Thyroid gland (tissue), 4 donors: Measurements from ENCODE around the gene TSHZ2.

Source experiments
- CTCF ChIP-seq, 6 experiments: fragments of 200-600 bp in 3 of 6; fragments of 450-650 bp in 3 of 6; sonication (generic) in 3 of 6; IDR thresholded peaks; one replicate each; pipeline ENCODE4 v1.5.1; 2016 to 2019; ENCODE audit warnings: antibody characterized with exemption in 6 of 6, mild to moderate bottlenecking in 2 of 6, inconsistent platforms in 1 of 6, moderate library complexity in 1 of 6
- POLR2A ChIP-seq, 2 donors: fragments of 450-650 bp; IDR thresholded peaks; one replicate each; pipeline ENCODE4 v1.6.1; 2017; ENCODE audit warnings: antibody characterized with exemption in 2 of 2, mild to moderate bottlenecking in 2 of 2, moderate library complexity in 1 of 2

GRCh38 chr20:52987295-52987694, 15.1 kb downstream of the TSHZ2 start:
- no peak for TF ChIP-seq CTCF (IDR thresholded peaks at IDR 0.05)
- no peak for TF ChIP-seq POLR2A (IDR thresholded peaks at IDR 0.05)
